Loucy (cell line): ENCODE results near the gene PLA2G10.
"Not testable (repeated sequence)": the region's sequence is repeated elsewhere in the genome, so short reads cannot be mapped to it uniquely, and the experiment has no call there.

ENCODE experiments used
- H2AFZ ChIP-seq: fragments of 200-600 bp; sonication (generic); 2 replicates; pipeline ENCODE4 v1.6.0; 2016; ENCODE audit warnings: antibody characterized with exemption, mild to moderate bottlenecking, low read length, moderate library complexity
- H3F3A ChIP-seq: fragments of 200-600 bp; 2 replicates; pipeline ENCODE4 v1.6.0; 2016; ENCODE audit warnings: antibody characterized with exemption, low read depth, mild to moderate bottlenecking
- H3K27me3 ChIP-seq: fragments of 200-600 bp; sonication (generic); 2 replicates; pipeline ENCODE4 v1.6.1; 2014; ENCODE audit warnings: low read length, mild to moderate bottlenecking; ENCODE audit not compliant: insufficient read depth, poor library complexity, severe bottlenecking
- H3K36me3 ChIP-seq: fragments of 200-600 bp; sonication (generic); 2 replicates; pipeline ENCODE4 v1.6.1; 2016; ENCODE audit warnings: low read length; ENCODE audit not compliant: insufficient read depth
- H3K4me1 ChIP-seq: fragments of 200-600 bp; sonication (generic); 2 replicates; pipeline ENCODE4 v1.5.1; 2014; ENCODE audit warnings: low read length, mild to moderate bottlenecking; ENCODE audit not compliant: insufficient read depth, poor library complexity, severe bottlenecking
- H3K4me2 ChIP-seq: fragments of 200-600 bp; sonication (generic); 2 replicates; pipeline ENCODE4 v1.6.0; 2014; ENCODE audit warnings: antibody characterized with exemption, low read length, low read depth, mild to moderate bottlenecking; ENCODE audit not compliant: poor library complexity, severe bottlenecking
- H3K4me3 ChIP-seq: fragments of 200-600 bp; sonication (generic); 2 replicates; pipeline ENCODE4 v1.5.1; 2014; ENCODE audit warnings: low read length, mild to moderate bottlenecking, mixed read lengths; ENCODE audit not compliant: poor library complexity, severe bottlenecking
- H3K79me2 ChIP-seq: fragments of 200-600 bp; sonication (generic); 2 replicates; pipeline ENCODE4 v1.6.1; 2014; ENCODE audit warnings: low read length; ENCODE audit not compliant: insufficient read depth
- H3K9ac ChIP-seq: fragments of 200-600 bp; sonication (generic); 2 replicates; pipeline ENCODE4 v1.6.0; 2014; ENCODE audit warnings: mild to moderate bottlenecking, low read depth, low read length, moderate library complexity; ENCODE audit not compliant: poor library complexity, severe bottlenecking
- H3K9me2 ChIP-seq: fragments of 200-600 bp; sonication (generic); replicated peaks from 2 replicates; pipeline ENCODE4 v1.6.1; 2016; ENCODE audit warnings: low read depth, low read length, mixed read lengths
- H3K9me3 ChIP-seq: fragments of 200-600 bp; sonication (generic); 2 replicates; pipeline ENCODE4 v1.6.1; 2014; ENCODE audit warnings: mild to moderate bottlenecking, antibody characterized with exemption, low read length, low read depth; ENCODE audit not compliant: insufficient read depth
- H4K20me1 ChIP-seq: fragments of 200-600 bp; sonication (generic); 2 replicates; pipeline ENCODE4 v1.6.0; 2014; ENCODE audit warnings: antibody characterized with exemption, low read length, mild to moderate bottlenecking; ENCODE audit not compliant: insufficient read depth, poor library complexity, severe bottlenecking
- CTCF ChIP-seq: fragments of 200-600 bp; sonication (generic); conservative IDR thresholded peaks from 2 replicates; pipeline ENCODE4 v1.5.1; 2014; ENCODE audit warnings: mild to moderate bottlenecking, antibody characterized with exemption, low read length
- EZH2phosphoT487 ChIP-seq: fragments of 200-600 bp; IDR thresholded peaks from 2 replicates; pipeline ENCODE4 v1.6.1; 2018; ENCODE audit warnings: antibody characterized with exemption, mild to moderate bottlenecking, moderate library complexity, borderline replicate concordance

PLA2G10 gene

GRCh38 chr16:14635395-14636165, 58.5 kb downstream of the PLA2G10 start:
- H3K9me3 ChIP-seq, result no peaks in the 10 kb centered on the region
- peaks cover 65% of the 10 kb centered on the region for H3K79me2 ChIP-seq
- no peaks in the 10 kb centered on the region for H3K36me3 ChIP-seq
- no peak for TF ChIP-seq CTCF
- no peak for TF ChIP-seq EZH2phosphoT487
- H3K4me3 ChIP-seq, result no peak overlapping the region
- no peaks in the 10 kb centered on the region for H3K4me1 ChIP-seq
- H3K4me2 ChIP-seq, result no peak overlapping the region
- H3F3A ChIP-seq, result no peaks in the 10 kb centered on the region
- no peak overlapping the region for H2AFZ ChIP-seq
- no peak overlapping the region for H3K9ac ChIP-seq
- no peaks in the 10 kb centered on the region for H3K27me3 ChIP-seq
- H3K9me2 ChIP-seq, result no peaks in the 10 kb centered on the region
- peaks cover 29% of the 10 kb centered on the region for H4K20me1 ChIP-seq

- TF ChIP-seq EZH2phosphoT487 (no peak), CTCF (no peak)
- H3K27me3 ChIP-seq, result no peaks in the 10 kb centered on the region
- no peaks in the 10 kb centered on the region for H3K36me3 ChIP-seq
- peaks cover 33% of the 10 kb centered on the region for H4K20me1 ChIP-seq
- H3K4me1 ChIP-seq, result no peaks in the 10 kb centered on the region
- no peaks in the 10 kb centered on the region for H3K9me2 ChIP-seq
- H3K9me3 ChIP-seq, result no peaks in the 10 kb centered on the region
- H3K79me2 ChIP-seq, result peaks cover 63% of the 10 kb centered on the region
- H3K4me2 ChIP-seq, result peak overlapping the region; percentile 90
- H2AFZ ChIP-seq, result no peak overlapping the region
- no peak overlapping the region for H3K9ac ChIP-seq
- H3K4me3 ChIP-seq, result peak overlapping the region; percentile 91
- no peaks in the 10 kb centered on the region for H3F3A ChIP-seq
These were observed 59.8 kb downstream of the PLA2G10 start for GRCh38 chr16:14634389-14634725.

GRCh38 chr16:14632693-14633569, 61.2 kb downstream of the PLA2G10 start, which contains the start of gene BFAR:
Gene BFAR, plus strand, starts transcription at chr16:14632951. Its CDS starts 11,396 bp downstream, at chr16:14644347.
- peak within 1 kb of the TSS; percentile 90 for H3K4me2 ChIP-seq
- H3K9ac ChIP-seq, result peak within 1 kb of the TSS; percentile 89
- H3K36me3 ChIP-seq, result no peaks in the 10 kb centered on the region
- TF ChIP-seq CTCF (no peak), EZH2phosphoT487 (no peak)
- H3F3A ChIP-seq, result no peaks in the 10 kb centered on the region
- H3K9me3 ChIP-seq, result no peaks in the 10 kb centered on the region
- peak within 1 kb of the TSS; percentile 91 for H3K4me3 ChIP-seq
- no peak within 1 kb of the TSS for H2AFZ ChIP-seq
- H4K20me1 ChIP-seq, result peaks cover 33% of the 10 kb centered on the region
- peaks cover 4% of the 10 kb centered on the region for H3K4me1 ChIP-seq
- H3K27me3 ChIP-seq, result no peaks in the 10 kb centered on the region
- peaks cover 63% of the 10 kb centered on the region for H3K79me2 ChIP-seq
- H3K9me2 ChIP-seq, result no peaks in the 10 kb centered on the region

- H3K9me2 ChIP-seq, H3K4me1 ChIP-seq, H3K27me3 ChIP-seq, H3K36me3 ChIP-seq, H3K9me3 ChIP-seq, H3F3A ChIP-seq: not testable (repeated sequence)
- Histone ChIP-seq H2AFZ (0 out of 2 replicates have a peak overlapping the region, but pooled peaks have one; percentile 43), H4K20me1 (peaks cover 29% of the 10 kb centered on the region), H3K9ac (peak overlapping the region; percentile 66), H3K4me3 (peak overlapping the region; percentile 96), H3K79me2 (peaks cover 52% of the 10 kb centered on the region), H3K4me2 (peak overlapping the region; percentile 86)
These were observed 63.3 kb downstream of the PLA2G10 start for GRCh38 chr16:14630620-14631330.
